Thyroid gland (tissue), 4 donors: ENCODE measurements around the gene SLC27A3. TPM values are rescaled to one million over a fixed set of nuclear protein-coding genes. Genes with fewer than 3 reads are reported as not detected.

ENCODE experiments used
- DNase-seq, 2 donors: peaks; one replicate each; pipeline ENCODE4 v3.0.0-alpha.2; 2019
- H3K27ac ChIP-seq, 3 donors: fragments of 200-600 bp; sonication (generic); 1 replicate in 2 of 3; 2 replicates in 1 of 3; pipeline ENCODE4 v1.5.1; 2016 to 2019; ENCODE audit warnings: mild to moderate bottlenecking in 1 of 3, moderate library complexity in 1 of 3
- H3K27me3 ChIP-seq: fragments of 200-600 bp; sonication (generic); one replicate; pipeline ENCODE4 v1.5.1; 2019
- H3K36me3 ChIP-seq, 2 donors: fragments of 200-600 bp; sonication (generic); one replicate each; pipeline ENCODE4 v1.5.1; 2016 to 2019
- H3K4me1 ChIP-seq, 2 donors: fragments of 200-600 bp; sonication (generic); one replicate each; pipeline ENCODE4 v1.5.1; 2017 to 2019
- H3K4me3 ChIP-seq, 3 donors: fragments of 200-600 bp; sonication (generic); replicated peaks in 1 of 3; 1 replicate in 2 of 3; 2 replicates in 1 of 3; pipeline ENCODE4 v1.5.1; 2016; ENCODE audit warnings: mild to moderate bottlenecking in 1 of 3
- H3K9me3 ChIP-seq: fragments of 200-600 bp; sonication (generic); one replicate; pipeline ENCODE4 v1.5.1; 2017
- CTCF ChIP-seq, 6 experiments: fragments of 200-600 bp in 3 of 6; fragments of 450-650 bp in 3 of 6; sonication (generic) in 3 of 6; IDR thresholded peaks; one replicate each; pipeline ENCODE4 v1.5.1; 2016 to 2019; ENCODE audit warnings: antibody characterized with exemption in 6 of 6, mild to moderate bottlenecking in 2 of 6, inconsistent platforms in 1 of 6, moderate library complexity in 1 of 6
- POLR2A ChIP-seq, 2 donors: fragments of 450-650 bp; IDR thresholded peaks; one replicate each; pipeline ENCODE4 v1.6.1; 2017; ENCODE audit warnings: antibody characterized with exemption in 2 of 2, mild to moderate bottlenecking in 2 of 2, moderate library complexity in 1 of 2
- WGBS, 2 donors: methylation state at CpG; one replicate each; pipeline ENCODE4 v1.1.5; 2017; 5-methylcytosine and 5-hydroxymethylcytosine counted together
- intact Hi-C: fragments of 100-400 bp; cut with DNase I; formaldehyde crosslinking; loops from one replicate; pipeline ENCODE4 v1.15.1; 2023
- total RNA-seq, 4 donors: library from RNA; depleted of rRNA; stranded (reverse); fragments of >200 nt; gene quantifications; one replicate each; pipeline ENCODE4 v1.2.3, GENCODE V29; 2016

SLC27A3 gene
- total RNA-seq, 4 donors from 2014 or later = 14.4 to 32.5 (median 23.2) TPM

GRCh38 chr1:153786038-153786790, 11.0 kb downstream of the SLC27A3 start:
- no peak for DNase-seq
- Histone ChIP-seq H3K36me3 (no peaks in the 10 kb centered on the region), H3K27ac (no peak overlapping the region), H3K4me1 (peaks cover 8 to 17% of the 10 kb centered on the region in 2 donors), H3K27me3 (no peaks in the 10 kb centered on the region), H3K4me3 (no peak overlapping the region), H3K9me3 (no peaks in the 10 kb centered on the region)
- intact Hi-C loops = no loop called here
- TF ChIP-seq CTCF (IDR thresholded peaks at IDR 0.05) = no peak
- TF ChIP-seq POLR2A (IDR thresholded peaks at IDR 0.05) = no peak
- WGBS, 2 donors = 95 to 96% methylated on average over 4 of the region's 4 CpGs

- Histone ChIP-seq H3K9me3 (no peaks in the 10 kb centered on the region), H3K36me3 (no peaks in the 10 kb centered on the region), H3K4me3 (no peak overlapping the region), H3K27me3 (no peaks in the 10 kb centered on the region), H3K27ac (peak overlapping the region; percentile 16 to 82 (median 77)), H3K4me1 (peaks cover 4 to 9% of the 10 kb centered on the region in 2 donors)
- intact Hi-C loops = loop anchor here (10.0 kb wide), 1 partner anchor 155 kb away; the partner anchor contains the start of gene DENND4B
- WGBS, 2 donors = 41 to 55% methylated on average over 12 to 22 of the region's 22 CpGs
- no peak for DNase-seq
- TF ChIP-seq POLR2A (IDR thresholded peaks at IDR 0.05) (no peak), CTCF (IDR thresholded peaks at IDR 0.05) (no peak)
Measured at GRCh38 chr1:153789478-153790034, 14.3 kb downstream of the SLC27A3 start.

GRCh38 chr1:153790313-153790965, 15.2 kb downstream of the SLC27A3 start:
- H3K36me3 ChIP-seq = no peaks in the 10 kb centered on the region
- intact Hi-C loops = loop anchor here (10.0 kb wide), 1 partner anchor 154 kb away; the partner anchor contains the start of gene DENND4B
- no peak for TF ChIP-seq CTCF (IDR thresholded peaks at IDR 0.05)
- TF ChIP-seq POLR2A (IDR thresholded peaks at IDR 0.05) = no peak
- no peak overlapping the region for H3K4me3 ChIP-seq
- DNase-seq = peak; percentile 38 to 41
- 38 to 45% methylated on average over 16 of the region's 16 CpGs for WGBS, 2 donors
- peaks cover 4 to 9% of the 10 kb centered on the region in 2 donors for H3K4me1 ChIP-seq
- no peaks in the 10 kb centered on the region for H3K9me3 ChIP-seq
- no peaks in the 10 kb centered on the region for H3K27me3 ChIP-seq
- peak overlapping the region; percentile 16 to 82 (median 77) for H3K27ac ChIP-seq

GRCh38 chr1:153790966-153791647, 15.9 kb downstream of the SLC27A3 start:
- WGBS, 2 donors = 69 to 76% methylated on average over 9 of the region's 9 CpGs
- Histone ChIP-seq H3K4me3 (no peak overlapping the region), H3K27ac (peak overlapping the region; percentile 16 to 82 (median 77)), H3K36me3 (no peaks in the 10 kb centered on the region), H3K9me3 (no peaks in the 10 kb centered on the region), H3K4me1 (peaks cover 4 to 9% of the 10 kb centered on the region in 2 donors), H3K27me3 (no peaks in the 10 kb centered on the region)
- no peak for DNase-seq
- intact Hi-C loops = loop anchor here (10.0 kb wide), 1 partner anchor 154 kb away; the partner anchor contains the start of gene DENND4B
- TF ChIP-seq POLR2A (IDR thresholded peaks at IDR 0.05) (no peak), CTCF (IDR thresholded peaks at IDR 0.05) (no peak)
